ENCODE results near the gene PRAC1.
A peak's percentile ranks its signal among the peaks of the same experiment; 100 is the strongest.

PRAC1 gene

GRCh38 chr17:48722201-48722907 lies at the start of gene PRAC1:
TSS of gene PRAC1 (minus strand) at chr17:48722518. CDS start at chr17:48722392, 126 bp downstream.
- DNase-seq (ENCODE audit: low read depth) = no peak

- no peak for DNase-seq (ENCODE audit: low read depth)
Observed at GRCh38 chr17:48770954-48771353, 48.6 kb upstream of the PRAC1 start.

- no peak for DNase-seq (ENCODE audit: low read depth)
Observed at GRCh38 chr17:48769009-48769675, 46.8 kb upstream of the PRAC1 start.

GRCh38 chr17:48767263-48767774 lies 45.0 kb upstream of the PRAC1 start:
- DNase-seq (ENCODE audit: low read depth) = no peak

- no peak for DNase-seq (ENCODE audit: low read depth)
Observed at GRCh38 chr17:48761114-48761513, 38.8 kb upstream of the PRAC1 start.

- no peak for DNase-seq (ENCODE audit: low read depth)
Observed at GRCh38 chr17:48760411-48760810, 38.1 kb upstream of the PRAC1 start.

GRCh38 chr17:48759288-48759687 lies 37.0 kb upstream of the PRAC1 start:
- DNase-seq (ENCODE audit: low read depth) = no peak

GRCh38 chr17:48757524-48757961 lies 35.2 kb upstream of the PRAC1 start:
- peak; percentile 45 for DNase-seq (ENCODE audit: low read depth)

- no peak for DNase-seq (ENCODE audit: low read depth)
Observed at GRCh38 chr17:48756830-48757251, 34.5 kb upstream of the PRAC1 start.

GRCh38 chr17:48755356-48755755 lies 33.0 kb upstream of the PRAC1 start:
- no peak for DNase-seq (ENCODE audit: low read depth)

GRCh38 chr17:48754500-48755261 lies 32.4 kb upstream of the PRAC1 start:
- DNase-seq (ENCODE audit: low read depth) = no peak

- DNase-seq (ENCODE audit: low read depth) = peak; percentile 11
Observed at GRCh38 chr17:48753794-48754499, 31.6 kb upstream of the PRAC1 start.

GRCh38 chr17:48752399-48753288 lies 30.3 kb upstream of the PRAC1 start:
- DNase-seq (ENCODE audit: low read depth) = no peak

- no peak for DNase-seq (ENCODE audit: low read depth)
Observed at GRCh38 chr17:48751733-48752398, 29.5 kb upstream of the PRAC1 start.

GRCh38 chr17:48751172-48751571 lies 28.9 kb upstream of the PRAC1 start:
- DNase-seq (ENCODE audit: low read depth) = no peak

- no peak for DNase-seq (ENCODE audit: low read depth)
Observed at GRCh38 chr17:48749621-48750553, 27.6 kb upstream of the PRAC1 start.

GRCh38 chr17:48748718-48749566 lies 26.6 kb upstream of the PRAC1 start:
- no peak for DNase-seq (ENCODE audit: low read depth)

Measured in GM04503 (cell line).